CD4-positive, alpha-beta T cell treated with Interleukin-15 for 1 hour (primary cell): ENCODE data around the gene LGALS7.
"Not testable (repeated sequence)": the region's sequence is repeated elsewhere in the genome, so short reads cannot be mapped to it uniquely, and the experiment has no call there.

Experiments
- DNase-seq: peaks from one replicate; pipeline ENCODE4 v3.0.0-alpha.2; 2020

Gene LGALS7

DNA sequence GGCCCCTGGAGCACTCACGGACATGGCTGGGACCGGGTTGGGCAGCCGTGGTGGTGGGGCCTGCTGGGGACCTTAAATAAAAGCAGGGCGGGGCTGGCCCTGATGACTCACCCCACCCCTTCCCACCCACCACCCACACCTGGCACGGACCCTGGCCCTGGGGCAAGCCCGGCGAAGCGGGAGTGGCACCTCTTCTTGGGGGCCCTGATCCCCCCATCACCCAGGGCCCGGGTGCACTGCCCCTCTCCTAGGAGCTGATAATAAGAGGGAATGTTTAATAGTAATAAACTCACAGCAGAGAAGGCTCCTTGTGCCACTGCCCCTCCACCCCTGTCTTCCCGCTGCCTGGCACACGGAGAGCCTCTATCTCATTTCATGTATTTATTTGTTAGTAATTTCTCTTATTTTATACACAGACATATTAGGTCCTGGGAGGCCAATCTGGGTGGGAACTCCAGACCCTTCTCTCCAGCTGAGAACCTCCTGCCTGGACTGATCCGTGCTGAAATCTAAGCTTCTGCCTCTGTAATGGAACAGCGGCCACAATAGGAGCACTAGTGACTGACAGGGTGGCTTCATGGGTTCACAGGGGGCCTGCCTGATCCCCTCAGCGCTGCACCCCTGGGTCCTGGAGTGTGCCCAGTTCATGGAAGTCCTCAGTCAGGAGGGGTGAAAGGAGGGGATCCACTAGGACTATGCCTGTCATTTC is at the start of gene LGALS7:
LGALS7 (minus strand) TSS at position 49 of the 709 bp plus-strand sequence; CDS start at position 24, 25 bp downstream.
- no peak for DNase-seq

GRCh38 chr19:38821230-38821825 is 48.0 kb upstream of the LGALS7 start:
- DNase-seq: not testable (repeated sequence)

- no peak for DNase-seq
Measured at GRCh38 chr19:38819231-38819920, 46.1 kb upstream of the LGALS7 start.

- DNase-seq: no peak
Measured at GRCh38 chr19:38817081-38817480, 43.8 kb upstream of the LGALS7 start.

DNA sequence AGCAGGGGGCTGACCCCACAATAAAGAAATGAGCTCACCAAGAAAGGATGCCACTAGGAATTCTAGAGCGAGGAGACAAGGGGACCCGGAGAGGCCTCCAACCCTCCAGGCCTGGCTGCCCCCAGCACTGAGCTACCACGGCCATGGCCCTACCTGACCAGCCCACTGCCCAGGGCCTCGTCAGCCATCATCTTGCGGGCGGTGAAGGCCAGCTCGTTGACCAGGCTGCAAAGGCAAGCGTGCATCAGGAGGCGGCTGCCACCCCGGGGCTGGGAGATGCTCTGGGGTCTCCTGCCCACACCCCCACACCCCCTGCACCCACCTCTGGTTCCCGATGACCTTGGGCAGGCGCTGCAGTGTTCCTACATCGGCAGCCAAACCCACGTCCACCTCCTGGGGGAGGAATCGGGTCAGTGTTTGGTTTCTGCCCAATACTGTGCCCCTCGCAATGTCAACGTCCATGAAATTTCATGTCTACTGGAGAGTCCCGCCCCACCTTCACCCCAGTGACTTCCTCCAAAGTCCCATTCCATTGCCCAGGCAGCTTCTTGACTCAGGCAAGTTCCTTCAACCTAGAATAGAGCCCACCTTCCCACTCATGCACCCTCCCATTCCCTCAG is 42.9 kb upstream of the LGALS7 start:
- no peak for DNase-seq

GRCh38 chr19:38815059-38816001 is 42.0 kb upstream of the LGALS7 start:
- DNase-seq: no peak

DNA sequence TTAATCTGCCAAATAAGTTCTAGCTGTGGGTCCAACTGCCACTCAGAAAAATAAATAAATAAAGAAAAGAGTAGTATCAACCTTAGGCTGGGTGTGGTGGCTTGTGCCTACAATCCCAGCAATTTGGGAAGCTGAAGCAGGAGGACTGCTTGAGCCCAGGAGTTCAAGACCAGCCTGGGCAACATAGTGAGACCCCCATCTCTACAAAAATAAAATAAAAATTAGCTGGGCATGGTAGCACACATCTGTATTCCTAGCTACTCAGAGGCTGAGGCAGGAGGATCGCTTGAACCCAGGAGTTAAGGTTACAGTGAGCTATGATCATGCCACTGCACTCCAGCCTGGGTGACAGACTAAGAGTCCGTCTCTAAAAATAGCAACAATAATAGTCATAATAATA is 40.6 kb upstream of the LGALS7 start:
- DNase-seq: not testable (repeated sequence)

DNA sequence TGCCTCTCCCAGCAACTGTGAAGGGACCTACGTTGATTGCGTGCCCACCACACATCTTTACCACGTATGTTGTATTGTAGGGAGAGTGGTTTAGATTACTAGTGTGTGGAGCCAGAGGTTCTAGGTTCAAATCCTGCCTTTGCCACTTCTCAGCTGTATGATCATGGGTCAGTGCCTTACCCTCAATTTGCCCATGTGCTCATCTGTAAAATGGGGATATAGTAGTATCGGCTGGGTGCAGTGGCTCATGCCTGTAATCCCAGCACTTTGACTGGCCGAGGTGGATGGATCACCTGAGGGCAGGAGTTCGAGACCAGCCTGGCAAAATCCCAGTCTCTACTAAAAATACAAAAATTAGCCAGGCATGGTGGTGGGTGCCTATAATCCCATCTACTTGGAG is 40.0 kb upstream of the LGALS7 start:
- no peak for DNase-seq

- DNase-seq: no peak
Measured at GRCh38 chr19:38812841-38813320, 39.6 kb upstream of the LGALS7 start, which contains the start of gene LGALS4. Gene LGALS4 (minus strand): TSS chr19:38812945. CDS start chr19:38812886, 59 bp downstream.

DNA sequence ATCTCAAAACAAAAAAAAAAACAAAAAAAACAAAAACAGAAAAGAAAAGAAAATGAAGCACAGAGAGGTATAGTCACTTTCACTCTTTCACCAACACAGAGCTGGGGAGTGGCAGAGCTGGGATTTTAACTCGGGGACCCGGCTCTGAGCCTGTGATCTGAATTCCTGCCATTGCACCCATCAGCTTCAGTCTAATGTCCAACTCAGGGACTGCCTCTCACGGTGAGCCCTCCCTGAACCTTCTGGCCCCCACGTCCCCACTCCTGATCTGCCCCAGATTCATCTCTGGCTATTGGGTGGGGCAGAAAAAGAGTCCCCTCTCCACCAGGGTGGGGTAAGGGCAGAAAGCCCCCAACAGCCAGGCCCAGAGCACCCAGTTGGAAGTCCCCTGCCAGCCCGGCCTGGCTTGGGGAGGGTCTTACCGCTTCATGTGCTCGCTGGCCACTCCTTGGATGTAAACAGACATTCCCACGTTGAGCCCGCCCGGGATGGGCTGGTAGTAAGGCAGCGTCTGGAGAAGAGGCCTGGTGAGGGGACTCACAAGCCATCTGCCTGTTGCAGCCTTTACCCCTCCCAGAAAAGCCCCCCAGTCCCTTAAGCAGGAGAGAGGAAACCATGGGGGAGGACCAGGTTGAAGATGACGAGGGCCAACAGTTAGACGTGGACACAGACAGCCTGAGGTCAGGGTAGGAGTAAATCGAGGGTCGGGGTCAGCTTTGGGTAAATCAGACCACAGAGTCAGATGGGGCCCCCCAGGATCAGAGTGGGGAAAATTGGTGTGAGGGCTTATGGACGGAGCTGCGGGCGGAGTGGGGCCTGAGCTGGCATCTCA is 38.9 kb upstream of the LGALS7 start:
- DNase-seq: no peak

- DNase-seq: no peak
Measured at GRCh38 chr19:38809592-38810252, 36.4 kb upstream of the LGALS7 start.

DNA sequence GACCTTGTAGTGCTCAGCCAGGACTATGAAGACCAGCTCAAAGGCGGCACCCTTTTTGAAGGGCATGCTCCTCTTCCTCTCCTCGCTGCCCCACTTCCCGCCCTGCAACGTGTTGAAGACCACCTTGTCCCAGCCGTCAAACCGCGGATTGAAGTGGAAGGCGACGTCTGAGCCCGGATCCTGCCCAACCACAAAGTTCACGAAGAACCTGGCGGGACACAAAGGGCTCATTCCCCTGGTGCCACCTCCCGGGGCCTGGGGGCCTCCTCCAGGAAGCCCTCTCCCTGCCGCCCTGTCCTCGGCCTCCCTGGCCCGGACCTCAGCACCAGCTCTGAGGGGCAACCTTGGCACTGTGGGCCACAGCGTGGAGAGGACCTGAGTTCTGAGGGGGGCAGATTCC is 35.4 kb upstream of the LGALS7 start:
- DNase-seq: no peak

DNA sequence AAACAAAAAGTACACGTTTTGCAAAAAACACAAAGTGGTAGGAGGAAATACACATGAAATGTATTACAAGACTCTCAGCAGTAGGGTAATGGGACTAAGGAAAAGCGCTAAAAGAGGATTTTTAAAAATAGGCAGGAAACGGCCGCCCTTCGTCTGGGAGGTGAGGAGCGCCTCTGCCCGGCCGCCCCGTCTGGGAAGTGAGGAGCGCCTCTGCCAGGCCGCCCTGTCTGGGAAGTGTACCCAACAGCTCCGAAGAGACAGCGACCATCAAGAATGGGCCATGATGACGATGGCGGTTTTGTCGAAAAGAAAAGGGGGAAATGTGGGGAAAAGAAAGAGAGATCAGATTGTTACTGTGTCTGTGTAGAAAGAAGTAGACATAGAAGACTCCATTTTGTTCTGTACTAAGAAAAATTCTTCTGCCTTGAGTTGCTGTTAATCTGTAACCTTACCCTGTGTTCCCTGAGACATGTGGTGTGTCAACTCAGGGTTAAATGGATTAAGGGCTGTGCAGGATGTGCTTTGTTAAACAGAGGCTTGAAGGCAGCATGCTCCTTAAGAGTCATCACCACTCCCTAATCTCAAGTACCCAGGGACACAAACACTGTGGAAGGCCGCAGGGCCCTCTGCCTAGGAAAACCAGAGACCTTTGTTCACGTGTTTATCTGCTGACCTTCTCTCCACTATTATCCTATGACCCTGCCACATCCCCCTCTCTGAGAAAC is 34.2 kb upstream of the LGALS7 start:
- not testable (repeated sequence) for DNase-seq

- no peak for DNase-seq
Measured at GRCh38 chr19:38806371-38806770, 33.1 kb upstream of the LGALS7 start.

GRCh38 chr19:38805180-38805579 is 31.9 kb upstream of the LGALS7 start:
- no peak for DNase-seq

- DNase-seq: no peak
Measured at GRCh38 chr19:38803543-38803942, 30.2 kb upstream of the LGALS7 start.

GRCh38 chr19:38801359-38802095 is 28.2 kb upstream of the LGALS7 start:
- no peak for DNase-seq

GRCh38 chr19:38800577-38801347 is 27.4 kb upstream of the LGALS7 start:
- DNase-seq: no peak
